H9 (cell line): ENCODE measurements around the gene SAXO1. TPM values are rescaled to one million over a fixed set of nuclear protein-coding genes. Genes with fewer than 3 reads are reported as not detected.

Experiments
- DNase-seq: peaks from one replicate; pipeline ENCODE4 v3.0.0-alpha.2; 2017
- H2AFZ ChIP-seq: one replicate; pipeline ENCODE4 v1.6.1; 2013; ENCODE audit warnings: mild to moderate bottlenecking, low read length, control low read depth, moderate library complexity
- H2AK5ac ChIP-seq: 2 replicates; pipeline ENCODE4 v1.6.1; 2013; ENCODE audit warnings: low read length, control low read depth, mixed read lengths; ENCODE audit not compliant: insufficient read length
- H2BK120ac ChIP-seq: one replicate; pipeline ENCODE4 v1.6.1; 2013; ENCODE audit warnings: low read depth, mild to moderate bottlenecking, low read length, control low read depth, inconsistent platforms; ENCODE audit not compliant: poor library complexity, severe bottlenecking
- H2BK12ac ChIP-seq: 2 replicates; pipeline ENCODE4 v1.6.1; 2013; ENCODE audit warnings: low read length, control low read depth, mixed read lengths, low read depth; ENCODE audit not compliant: insufficient read length
- H2BK15ac ChIP-seq: 2 replicates; pipeline ENCODE4 v1.6.1; 2013; ENCODE audit warnings: low read depth, low read length, control low read depth
- H2BK20ac ChIP-seq: one replicate; pipeline ENCODE4 v1.6.1; 2013; ENCODE audit warnings: low read depth, mild to moderate bottlenecking, low read length, control low read depth, inconsistent platforms; ENCODE audit not compliant: poor library complexity, severe bottlenecking
- H2BK5ac ChIP-seq: 2 replicates; pipeline ENCODE4 v1.6.1; 2013; ENCODE audit warnings: low read length, control low read depth, mixed read lengths; ENCODE audit not compliant: insufficient read length
- H3K14ac ChIP-seq: 2 replicates; pipeline ENCODE4 v1.6.1; 2013; ENCODE audit warnings: low read length, control low read depth; ENCODE audit not compliant: insufficient read depth
- H3K18ac ChIP-seq: 2 replicates; pipeline ENCODE4 v1.6.1; 2013; ENCODE audit warnings: low read depth, mild to moderate bottlenecking, mixed read lengths, low read length, control low read depth; ENCODE audit not compliant: insufficient read length
- H3K23ac ChIP-seq: 2 replicates; pipeline ENCODE4 v1.6.1; 2013; ENCODE audit warnings: low read length, control low read depth, mixed read lengths, low read depth; ENCODE audit not compliant: insufficient read length
- H3K23me2 ChIP-seq: 2 replicates; pipeline ENCODE4 v1.6.1; 2013; ENCODE audit warnings: low read depth, mild to moderate bottlenecking, mixed read lengths, low read length, control low read depth; ENCODE audit not compliant: insufficient read length, poor library complexity, severe bottlenecking
- H3K27ac ChIP-seq: 2 replicates; pipeline ENCODE4 v1.5.1; 2013; ENCODE audit warnings: low read length, control low read depth, mixed read lengths, low read depth; ENCODE audit not compliant: insufficient read length
- H3K27me3 ChIP-seq: 2 replicates; pipeline ENCODE4 v1.6.1; 2013; ENCODE audit warnings: low read length, control low read depth, inconsistent platforms; ENCODE audit not compliant: insufficient read depth
- H3K4ac ChIP-seq: 2 replicates; pipeline ENCODE4 v1.6.1; 2013; ENCODE audit warnings: low read depth, mild to moderate bottlenecking, control low read depth, inconsistent platforms, low read length, moderate library complexity
- H3K4me1 ChIP-seq: 2 replicates; pipeline ENCODE4 v1.6.1; 2013; ENCODE audit warnings: low read length, control low read depth, inconsistent platforms; ENCODE audit not compliant: insufficient read depth
- H3K4me2 ChIP-seq: 2 replicates; pipeline ENCODE4 v1.6.1; 2013; ENCODE audit warnings: low read length, control low read depth, mixed read lengths; ENCODE audit not compliant: insufficient read length, insufficient read depth
- H3K56ac ChIP-seq: 2 replicates; pipeline ENCODE4 v1.6.1; 2013; ENCODE audit warnings: low read depth, mild to moderate bottlenecking, mixed read lengths, low read length, control low read depth; ENCODE audit not compliant: insufficient read length
- H3K79me1 ChIP-seq: 2 replicates; pipeline ENCODE4 v1.6.1; 2013; ENCODE audit warnings: low read depth, mild to moderate bottlenecking, moderate library complexity, low read length, control low read depth, inconsistent platforms; ENCODE audit not compliant: insufficient read depth, poor library complexity, severe bottlenecking
- H3K79me2 ChIP-seq: 2 replicates; pipeline ENCODE4 v1.6.1; 2013; ENCODE audit warnings: low read length, control low read depth, inconsistent platforms; ENCODE audit not compliant: insufficient read depth
- H3K9ac ChIP-seq: 2 replicates; pipeline ENCODE4 v1.6.1; 2013; ENCODE audit warnings: low read length, control low read depth, mixed read lengths; ENCODE audit not compliant: insufficient read length; ENCODE audit errors: extremely low read depth
- H3K9me3 ChIP-seq: one replicate; pipeline ENCODE4 v1.6.1; 2013; ENCODE audit warnings: low read depth, low read length, inconsistent platforms; ENCODE audit not compliant: control insufficient read depth
- H3T11ph ChIP-seq: one replicate; pipeline ENCODE4 v1.6.1; 2013; ENCODE audit warnings: mild to moderate bottlenecking, low read length, control low read depth, inconsistent platforms
- H4K20me1 ChIP-seq: one replicate; pipeline ENCODE4 v1.6.1; 2013; ENCODE audit not compliant: control insufficient read depth, insufficient read length, insufficient read depth
- H4K5ac ChIP-seq: 2 replicates; pipeline ENCODE4 v1.6.1; 2013; ENCODE audit warnings: low read depth, mild to moderate bottlenecking, mixed read lengths, low read length, control low read depth; ENCODE audit not compliant: insufficient read length
- H4K8ac ChIP-seq: replicated peaks from 2 replicates; pipeline ENCODE4 v1.6.1; 2013; ENCODE audit warnings: low read length, control low read depth, mixed read lengths, low read depth; ENCODE audit not compliant: insufficient read length
- H4K91ac ChIP-seq: 2 replicates; pipeline ENCODE4 v1.6.1; 2013; ENCODE audit warnings: low read depth, mild to moderate bottlenecking, moderate library complexity, mixed read lengths, low read length, control low read depth; ENCODE audit not compliant: insufficient read length
- H3K27ac Mint-ChIP-seq, 3 experiments: 2 replicates in 2 of 3; 3 replicates in 1 of 3; pipeline ENCODE4 v1.8.0; 2020 to 2021; ENCODE audit warnings: mixed read lengths in 3 of 3, mild to moderate bottlenecking in 1 of 3, moderate library complexity in 1 of 3
- H3K27me3 Mint-ChIP-seq: 2 replicates; pipeline ENCODE4 v1.8.0; 2021; ENCODE audit warnings: low read depth, mild to moderate bottlenecking, moderate library complexity, mixed read lengths
- H3K36me3 Mint-ChIP-seq, 3 experiments: 2 replicates in 2 of 3; 3 replicates in 1 of 3; pipeline ENCODE4 v1.8.0; 2020 to 2021; ENCODE audit warnings: low read depth in 3 of 3, mixed read lengths in 3 of 3; ENCODE audit not compliant: insufficient read depth in 1 of 3
- H3K4me1 Mint-ChIP-seq, 2 experiments: 2 replicates each; pipeline ENCODE4 v1.8.0; 2020; ENCODE audit warnings: mixed read lengths in 2 of 2
- H3K4me3 Mint-ChIP-seq, 2 experiments: 2 replicates in 1 of 2; 3 replicates in 1 of 2; pipeline ENCODE4 v1.8.0; 2020 to 2021; ENCODE audit warnings: mild to moderate bottlenecking in 2 of 2, mixed read lengths in 2 of 2, moderate library complexity in 1 of 2
- H3K9me3 Mint-ChIP-seq, 2 experiments: 2 replicates in 1 of 2; 3 replicates in 1 of 2; pipeline ENCODE4 v1.8.0; 2020; ENCODE audit warnings: mild to moderate bottlenecking in 2 of 2, mixed read lengths in 2 of 2, moderate library complexity in 1 of 2
- WGBS: extraction: QIAGEN DNeasy Blood & Tissue Kit; methylation state at CpG from one replicate; pipeline ENCODE4 v1.1.7; 2013; ENCODE audit warnings: missing lambda C conversion rate, low lambda C conversion rate, mixed read lengths; ENCODE audit not compliant: insufficient read length; ENCODE audit errors: extremely low coverage; 5-methylcytosine and 5-hydroxymethylcytosine counted together
- long read RNA-seq: library from polyadenylated mRNA; unstranded; transcript quantifications from one replicate; pipeline ENCODE4 v2.0.0, GENCODE V29; 2020
- total RNA-seq: library from RNA; stranded (reverse); gene quantifications from 2 replicates; pipeline ENCODE4 v1.2.1, GENCODE V29; 2021
- TF ChIP-seq, protein P1 (sequence below): fragments of 200-600 bp; sonication (generic); conservative IDR thresholded peaks from 3 replicates; pipeline ENCODE4 v1.8.0; 2021; ENCODE audit warnings: antibody characterized with exemption, mild to moderate bottlenecking

SAXO1 gene, protein sequence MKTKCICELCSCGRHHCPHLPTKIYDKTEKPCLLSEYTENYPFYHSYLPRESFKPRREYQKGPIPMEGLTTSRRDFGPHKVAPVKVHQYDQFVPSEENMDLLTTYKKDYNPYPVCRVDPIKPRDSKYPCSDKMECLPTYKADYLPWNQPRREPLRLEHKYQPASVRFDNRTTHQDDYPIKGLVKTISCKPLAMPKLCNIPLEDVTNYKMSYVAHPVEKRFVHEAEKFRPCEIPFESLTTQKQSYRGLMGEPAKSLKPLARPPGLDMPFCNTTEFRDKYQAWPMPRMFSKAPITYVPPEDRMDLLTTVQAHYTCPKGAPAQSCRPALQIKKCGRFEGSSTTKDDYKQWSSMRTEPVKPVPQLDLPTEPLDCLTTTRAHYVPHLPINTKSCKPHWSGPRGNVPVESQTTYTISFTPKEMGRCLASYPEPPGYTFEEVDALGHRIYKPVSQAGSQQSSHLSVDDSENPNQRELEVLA
- total RNA-seq: 0.09 TPM in 1 of 2 replicates, not detected in the other
- long read RNA-seq: 0 reads

DNA sequence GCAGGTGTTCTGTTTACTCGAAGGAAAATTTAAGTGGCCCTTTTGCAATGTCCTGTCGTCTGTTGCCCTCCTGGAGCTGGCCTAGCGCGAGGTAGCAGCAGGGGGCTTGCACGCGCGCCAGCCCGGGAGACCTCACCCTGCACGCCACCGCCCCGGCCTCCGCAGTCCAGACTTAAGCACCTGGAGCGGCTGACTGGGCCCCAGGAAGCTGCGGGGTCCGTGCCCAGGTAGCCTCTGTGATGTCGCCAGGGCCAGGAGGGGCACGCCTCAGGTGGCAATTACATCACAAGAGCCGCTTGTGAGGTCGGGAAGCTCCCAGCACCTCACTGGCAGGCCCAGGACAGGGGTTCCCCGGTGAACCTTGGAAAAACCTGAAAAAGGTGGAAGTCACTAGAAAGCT is at the start of gene SAXO1:
TSS of gene SAXO1 (minus strand) at position 195 of the 400 bp plus-strand sequence. CDS start 301 bp downstream, outside the sequence.
- DNase-seq: no peak
- Mint-ChIP-seq H3K4me1 (peaks cover 8 to 11% of the 10 kb centered on the region in 2 experiments), H3K27ac (no peak within 1 kb of the TSS), H3K36me3 (peaks cover 5 to 16% (median 6%) of the 10 kb centered on the region in 3 experiments; a peak in 6 of 7 replicates), H3K4me3 (no peak within 1 kb of the TSS), H3K27me3 (no peaks in the 10 kb centered on the region), H3K9me3 (peaks cover 15 to 16% of the 10 kb centered on the region in 2 experiments)
- Histone ChIP-seq H3K27me3 (no peaks in the 10 kb centered on the region), H2BK120ac (no peak within 1 kb of the TSS), H4K91ac (no peak within 1 kb of the TSS), H3K56ac (no peak within 1 kb of the TSS), H2BK20ac (no peak within 1 kb of the TSS), H3K79me2 (no peaks in the 10 kb centered on the region), H3K9ac (no peak within 1 kb of the TSS), H3K23ac (no peak within 1 kb of the TSS), H4K20me1 (no peaks in the 10 kb centered on the region), H3K4me1 (no peaks in the 10 kb centered on the region), H3K4me2 (no peak within 1 kb of the TSS), H4K8ac (no peak within 1 kb of the TSS), H3K18ac (no peak within 1 kb of the TSS), H3K9me3 (no peaks in the 10 kb centered on the region), H3T11ph (no peak within 1 kb of the TSS), H2AFZ (no peak within 1 kb of the TSS), H3K4ac (no peak within 1 kb of the TSS), H2BK5ac (no peak within 1 kb of the TSS), H3K27ac (no peak within 1 kb of the TSS), H2AK5ac (no peak within 1 kb of the TSS), H3K23me2 (no peaks in the 10 kb centered on the region), H3K79me1 (no peaks in the 10 kb centered on the region), H3K14ac (no peak within 1 kb of the TSS; the same call in 1 of the 2 replicates), H2BK12ac (no peak within 1 kb of the TSS), H4K5ac (no peak within 1 kb of the TSS), H2BK15ac (no peak within 1 kb of the TSS)
- no CpG with 5 or more reads among the region's 20 CpGs for WGBS
- TF ChIP-seq, protein P1, sequence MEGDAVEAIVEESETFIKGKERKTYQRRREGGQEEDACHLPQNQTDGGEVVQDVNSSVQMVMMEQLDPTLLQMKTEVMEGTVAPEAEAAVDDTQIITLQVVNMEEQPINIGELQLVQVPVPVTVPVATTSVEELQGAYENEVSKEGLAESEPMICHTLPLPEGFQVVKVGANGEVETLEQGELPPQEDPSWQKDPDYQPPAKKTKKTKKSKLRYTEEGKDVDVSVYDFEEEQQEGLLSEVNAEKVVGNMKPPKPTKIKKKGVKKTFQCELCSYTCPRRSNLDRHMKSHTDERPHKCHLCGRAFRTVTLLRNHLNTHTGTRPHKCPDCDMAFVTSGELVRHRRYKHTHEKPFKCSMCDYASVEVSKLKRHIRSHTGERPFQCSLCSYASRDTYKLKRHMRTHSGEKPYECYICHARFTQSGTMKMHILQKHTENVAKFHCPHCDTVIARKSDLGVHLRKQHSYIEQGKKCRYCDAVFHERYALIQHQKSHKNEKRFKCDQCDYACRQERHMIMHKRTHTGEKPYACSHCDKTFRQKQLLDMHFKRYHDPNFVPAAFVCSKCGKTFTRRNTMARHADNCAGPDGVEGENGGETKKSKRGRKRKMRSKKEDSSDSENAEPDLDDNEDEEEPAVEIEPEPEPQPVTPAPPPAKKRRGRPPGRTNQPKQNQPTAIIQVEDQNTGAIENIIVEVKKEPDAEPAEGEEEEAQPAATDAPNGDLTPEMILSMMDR: no peak
